HUDEP-2 (cell line): ENCODE results near the gene GGTLC1.
"Not testable (repeated sequence)": the region's sequence is repeated elsewhere in the genome, so short reads cannot be mapped to it uniquely, and the experiment has no call there.

Experiments
- DNase-seq, 76 experiments: peaks; one replicate each; lab custom pipeline; 2025; ENCODE audit not compliant: unreplicated experiment in 76 of 76; lab: John Stamatoyannopoulos, UW

The GGTLC1 gene

DNA sequence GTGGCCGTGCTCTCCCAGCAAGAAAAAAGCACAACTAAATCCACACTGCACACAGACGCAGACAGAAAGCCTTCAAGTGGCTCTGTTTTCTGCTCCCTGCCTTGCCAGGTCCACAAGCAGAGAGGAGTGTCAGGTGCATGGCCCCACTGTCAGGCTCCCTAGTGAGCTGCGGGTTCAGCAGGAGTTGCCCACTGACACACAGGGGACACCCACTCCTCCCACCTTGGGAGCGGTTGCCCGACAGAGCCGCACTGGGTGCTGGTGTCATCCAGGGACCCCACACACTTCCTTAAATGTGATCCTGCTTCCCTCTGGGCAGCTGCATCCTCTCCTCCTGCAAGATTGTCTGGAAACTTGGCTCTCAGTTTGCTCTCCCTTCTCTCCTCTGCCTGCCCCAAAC lies 6.7 kb upstream of the GGTLC1 start:
- not testable (repeated sequence) for DNase-seq

- DNase-seq: not testable (repeated sequence)
Observed at GRCh38 chr20:23994001-23994633, 5.5 kb upstream of the GGTLC1 start.

DNA sequence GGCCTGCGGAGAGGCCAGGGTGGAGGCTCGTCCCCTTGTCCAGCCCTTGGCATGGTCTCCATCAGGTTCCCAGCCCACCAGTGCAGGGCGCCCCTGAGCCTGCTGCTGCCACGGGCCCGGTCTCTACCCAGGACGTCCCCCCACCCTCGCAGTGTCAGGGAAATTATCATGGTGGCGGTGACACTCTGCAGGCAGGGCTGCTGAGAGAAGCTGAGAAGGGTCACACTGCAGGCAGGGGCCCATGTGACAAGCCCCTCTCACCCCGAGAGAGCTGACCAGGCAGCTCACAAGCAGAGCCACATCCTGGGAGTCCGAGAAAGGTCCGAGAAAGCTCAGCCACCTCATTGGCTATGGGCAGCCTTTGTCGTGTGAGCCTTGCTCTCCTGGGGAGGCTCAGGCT lies 4.9 kb upstream of the GGTLC1 start:
- not testable (repeated sequence) for DNase-seq

DNA sequence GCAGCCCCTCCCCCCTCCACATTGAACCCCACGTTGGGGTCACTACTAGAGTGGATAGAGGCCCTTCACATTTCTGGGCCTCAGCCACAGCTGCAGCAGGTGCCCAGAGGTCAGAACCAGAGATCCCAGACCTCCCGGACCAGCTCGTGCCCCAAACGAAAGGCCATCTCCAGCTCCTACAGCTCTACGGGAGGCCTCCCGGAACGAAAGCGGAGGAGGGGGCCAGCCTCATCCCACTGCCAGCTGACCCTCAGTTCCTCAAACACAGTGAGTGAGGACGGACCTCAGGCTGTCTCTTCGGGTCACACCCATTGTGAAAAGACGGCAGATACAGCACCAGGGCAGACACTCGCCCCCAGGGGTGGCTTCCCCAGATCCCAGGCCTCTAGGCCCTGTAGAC lies 1.7 kb upstream of the GGTLC1 start:
- not testable (repeated sequence) for DNase-seq

DNA sequence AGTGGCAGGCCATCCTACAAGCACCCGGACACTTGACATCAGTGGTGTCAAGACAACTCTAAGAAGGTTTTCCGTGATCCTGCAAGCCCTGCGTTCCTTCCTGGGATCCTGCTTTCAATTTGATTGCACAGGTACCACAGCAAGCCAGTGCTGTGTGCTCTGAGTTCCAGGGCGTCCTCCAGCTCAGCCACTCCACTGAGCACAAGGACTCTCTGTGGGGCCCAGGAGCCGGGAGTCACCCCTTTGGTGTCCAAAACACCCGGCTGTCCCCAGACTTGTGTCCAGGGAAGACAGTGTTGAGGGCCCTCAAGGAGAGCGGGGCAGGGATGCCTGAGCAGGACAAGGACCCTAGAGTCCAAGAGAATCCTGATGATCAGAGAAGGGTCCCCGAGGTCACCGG lies 387 bp upstream of the GGTLC1 start:
- DNase-seq: not testable (repeated sequence)

DNA sequence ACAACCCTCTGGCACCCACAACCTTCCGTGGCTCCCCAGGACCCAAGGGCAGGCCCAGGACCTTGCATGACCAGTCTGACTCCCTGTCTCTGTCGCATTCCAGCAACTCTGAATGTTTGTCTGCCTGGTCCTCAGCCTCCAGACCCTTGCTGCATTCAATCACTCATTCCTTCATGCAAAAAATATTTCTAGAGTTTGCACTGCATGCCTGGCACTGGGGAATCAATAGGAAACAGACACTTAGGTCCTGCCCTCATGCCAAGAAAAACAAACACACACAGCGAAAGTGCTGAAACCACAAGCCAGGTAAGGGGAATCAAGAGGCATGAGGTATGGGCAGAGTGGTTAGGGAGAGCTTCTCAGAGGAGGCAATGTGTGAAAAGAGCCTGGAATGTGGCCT lies 1.9 kb downstream of the GGTLC1 start:
- DNase-seq: not testable (repeated sequence)

GRCh38 chr20:23986310-23986709 lies 2.3 kb downstream of the GGTLC1 start:
- not testable (repeated sequence) for DNase-seq

DNA sequence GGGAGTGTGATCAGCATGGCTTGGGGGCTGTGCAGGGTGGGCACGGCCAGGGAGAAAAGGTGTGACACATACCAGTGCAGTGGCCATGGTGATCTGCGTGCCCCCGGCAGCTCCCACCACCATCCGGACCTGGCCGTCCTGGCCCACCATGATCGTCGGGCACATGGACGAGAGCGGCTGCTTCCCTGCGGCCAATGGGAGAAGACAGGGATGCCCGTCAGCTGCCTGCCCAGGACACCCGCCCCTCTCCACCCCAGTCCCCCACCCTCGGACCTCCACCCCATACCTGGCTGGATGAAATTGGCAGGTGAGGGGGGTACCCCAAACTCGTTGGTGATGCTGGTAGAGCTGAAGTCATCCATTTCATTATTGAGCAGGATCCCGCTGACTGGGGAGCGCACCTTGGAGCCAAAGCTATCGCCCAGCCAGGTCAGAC lies 2.8 kb downstream of the GGTLC1 start:
- not testable (repeated sequence) for DNase-seq

DNA sequence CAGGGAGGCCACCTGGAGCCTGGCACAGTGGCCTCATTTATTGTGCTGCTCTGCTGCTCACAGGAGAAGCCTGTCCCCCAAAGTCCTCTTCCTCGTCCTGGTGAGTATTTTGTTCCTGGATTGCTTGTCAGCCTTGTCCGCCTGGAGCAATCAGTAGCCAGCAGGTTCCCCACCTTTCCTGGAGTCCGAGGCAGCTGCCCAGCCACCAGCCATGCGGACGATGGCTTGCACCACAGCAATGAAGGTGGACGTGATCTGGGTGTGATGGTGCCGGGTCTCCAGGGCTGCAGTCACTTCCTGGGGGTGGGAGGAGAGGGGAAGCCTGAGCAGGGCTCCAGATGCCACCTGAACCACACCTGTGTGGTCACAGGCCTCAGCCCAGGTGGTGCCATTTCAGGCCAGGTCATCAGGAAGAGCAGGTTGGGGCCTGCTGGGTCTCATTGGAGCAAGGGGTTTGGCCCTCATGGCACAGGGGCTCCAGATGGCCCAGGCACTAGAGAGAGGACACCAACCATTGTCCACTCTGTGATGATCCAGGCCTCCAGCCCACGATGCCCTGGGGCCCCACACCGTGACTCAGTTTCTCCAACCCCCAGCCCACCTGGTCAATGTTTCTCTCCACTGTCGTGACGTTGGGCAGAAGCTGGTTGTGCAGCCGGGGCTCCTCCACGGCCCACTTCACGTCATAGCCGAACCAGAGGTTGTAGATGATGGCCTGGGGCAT lies 3.4 kb downstream of the GGTLC1 start:
- not testable (repeated sequence) for DNase-seq

DNA sequence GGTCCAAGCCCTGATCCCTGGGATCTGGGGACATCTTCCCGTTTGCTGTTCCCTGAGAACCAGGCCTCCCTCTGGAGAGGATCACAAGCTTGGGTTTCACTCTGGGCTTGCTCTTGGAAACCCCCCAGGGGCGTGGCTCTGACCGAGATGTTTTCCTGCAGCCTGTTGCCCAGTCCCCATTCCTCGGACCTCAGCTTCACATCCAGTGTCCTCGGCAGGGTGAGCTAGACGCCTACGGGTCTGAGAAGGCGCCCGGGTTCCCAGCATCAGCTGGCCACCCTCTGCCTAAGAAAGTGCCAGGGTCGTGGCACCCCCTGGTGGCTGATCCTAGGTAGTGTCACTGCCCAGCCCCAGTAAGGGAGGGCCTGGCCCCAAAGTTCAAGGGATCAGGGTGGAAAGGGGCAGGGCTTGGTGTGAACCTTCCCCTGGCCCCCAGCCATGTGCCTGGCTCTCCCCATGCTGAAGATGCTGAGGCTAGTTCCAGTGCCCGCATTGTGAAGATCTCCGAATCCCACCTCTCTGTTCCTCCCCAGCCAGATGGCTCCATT lies 4.0 kb downstream of the GGTLC1 start:
- not testable (repeated sequence) for DNase-seq

DNA sequence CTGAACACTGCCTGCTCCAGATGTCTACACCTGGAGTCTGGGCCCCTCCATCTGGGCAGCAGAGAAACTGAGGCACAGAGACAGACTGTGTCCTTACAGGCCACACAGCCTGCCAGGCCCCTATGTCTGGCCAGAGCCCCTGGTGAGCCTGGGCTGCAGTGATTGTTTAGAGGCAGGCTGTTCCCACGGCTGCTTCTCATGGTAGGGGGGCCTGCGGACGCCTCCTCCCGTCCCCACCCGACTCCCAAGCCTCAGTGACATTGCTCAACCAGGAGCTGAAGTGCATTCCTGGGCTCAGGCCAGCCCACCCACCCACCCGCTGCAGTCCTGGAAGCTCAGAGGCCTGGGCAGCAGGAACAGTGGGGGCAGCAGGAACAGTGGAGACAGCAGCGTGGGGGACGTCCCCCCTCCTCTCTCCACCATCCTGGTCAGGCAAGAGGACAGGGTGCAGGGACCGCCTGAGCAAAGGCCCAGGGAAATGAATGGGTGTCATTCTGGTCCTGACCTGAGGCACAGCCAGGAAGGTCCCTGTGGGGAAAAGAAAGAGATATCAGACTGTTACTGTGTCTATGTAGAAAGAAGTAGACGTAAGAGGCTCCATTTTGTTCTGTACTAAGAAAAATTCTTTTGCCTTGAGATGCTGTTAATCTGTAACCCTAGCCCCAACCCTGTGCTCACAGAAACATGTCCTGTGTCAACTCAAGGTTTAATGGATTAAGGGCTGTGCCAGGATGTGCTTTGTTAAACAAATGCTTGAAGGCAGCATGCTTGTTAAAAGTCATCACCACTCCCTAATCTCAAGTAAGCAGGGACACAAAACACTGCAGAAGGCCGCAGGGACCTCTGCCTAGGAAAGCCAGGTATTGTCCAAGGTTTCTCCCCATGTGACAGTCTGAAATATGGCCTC lies 6.2 kb downstream of the GGTLC1 start:
- not testable (repeated sequence) for DNase-seq

DNA sequence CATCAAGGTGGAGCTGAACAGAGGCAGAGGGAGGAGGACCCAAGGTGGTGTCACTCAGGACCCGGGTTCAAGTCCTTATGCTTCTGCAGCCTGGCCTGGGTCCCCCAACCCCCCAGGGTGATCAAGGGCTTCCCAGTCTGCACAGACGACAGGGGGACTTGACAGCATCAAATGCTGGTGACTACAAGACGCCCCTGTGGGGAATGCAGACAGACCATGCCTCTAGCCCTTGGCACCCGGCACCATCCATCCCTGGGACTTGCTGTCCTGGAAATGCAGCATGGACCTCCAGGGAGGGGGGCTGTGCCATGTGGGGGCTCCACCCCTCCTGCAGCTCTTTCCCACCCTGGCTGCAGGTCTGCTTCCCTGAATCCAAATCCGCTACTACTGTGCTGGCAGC lies 7.1 kb downstream of the GGTLC1 start:
- DNase-seq: not testable (repeated sequence)

DNA sequence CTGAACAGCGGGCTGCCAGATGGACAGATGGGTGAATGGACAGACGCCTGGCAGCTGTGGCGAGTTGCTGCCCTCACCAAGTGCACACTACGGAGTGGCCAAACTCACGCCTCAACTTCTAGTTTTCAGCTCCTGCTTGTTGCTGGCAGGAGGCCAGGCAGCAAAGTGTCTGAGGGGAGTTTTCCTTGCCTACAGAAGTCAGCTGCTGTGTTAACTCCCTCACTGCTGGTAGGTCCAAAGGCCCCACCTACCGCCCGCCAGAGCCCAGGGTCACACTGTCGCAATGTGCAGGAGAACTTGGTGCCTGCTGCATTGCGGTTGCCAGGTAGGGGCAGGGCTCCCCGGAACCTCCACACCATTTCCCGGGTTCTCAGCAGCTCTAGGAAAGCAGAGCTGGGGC lies 7.6 kb downstream of the GGTLC1 start:
- not testable (repeated sequence) for DNase-seq

DNA sequence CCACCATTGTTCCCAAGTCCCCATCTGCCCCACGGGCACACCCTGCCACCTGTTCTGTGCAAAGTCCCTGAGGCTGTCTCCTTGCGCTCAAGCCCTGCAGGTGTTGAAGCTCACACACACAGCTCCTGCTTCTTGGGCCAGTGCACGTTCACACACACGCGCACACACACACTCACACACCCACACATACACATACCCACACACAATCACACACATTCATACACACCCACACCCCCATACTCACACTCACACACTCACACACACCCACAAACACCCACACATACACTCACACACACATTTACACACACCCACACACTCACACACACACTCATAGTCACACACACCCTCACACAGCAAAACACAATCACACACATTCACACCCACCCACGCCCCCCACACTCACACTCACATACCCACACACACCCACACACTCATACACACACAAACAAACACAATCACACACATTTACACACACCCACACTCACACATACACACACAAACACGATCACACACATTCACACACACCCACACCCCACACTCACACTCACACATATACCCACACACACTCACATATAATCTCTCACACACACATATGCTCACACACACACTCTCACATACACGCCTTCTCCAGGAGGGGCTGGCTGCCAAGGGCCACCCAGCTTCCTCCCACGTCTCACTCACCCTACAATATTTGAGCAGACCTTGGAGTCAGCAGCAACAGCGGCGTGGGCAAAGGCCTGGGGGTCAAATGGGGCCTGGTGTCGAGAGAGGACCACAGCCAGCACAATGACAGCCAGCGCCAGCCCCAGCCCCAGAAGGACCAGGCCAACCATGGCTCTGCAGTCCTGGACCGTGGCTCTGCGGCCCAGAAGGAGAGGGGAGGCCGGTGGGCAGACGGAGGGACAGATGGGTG lies 8.4 kb downstream of the GGTLC1 start:
- DNase-seq: not testable (repeated sequence)

GRCh38 chr20:23979380-23979779 lies 9.2 kb downstream of the GGTLC1 start:
- not testable (repeated sequence) for DNase-seq

DNA sequence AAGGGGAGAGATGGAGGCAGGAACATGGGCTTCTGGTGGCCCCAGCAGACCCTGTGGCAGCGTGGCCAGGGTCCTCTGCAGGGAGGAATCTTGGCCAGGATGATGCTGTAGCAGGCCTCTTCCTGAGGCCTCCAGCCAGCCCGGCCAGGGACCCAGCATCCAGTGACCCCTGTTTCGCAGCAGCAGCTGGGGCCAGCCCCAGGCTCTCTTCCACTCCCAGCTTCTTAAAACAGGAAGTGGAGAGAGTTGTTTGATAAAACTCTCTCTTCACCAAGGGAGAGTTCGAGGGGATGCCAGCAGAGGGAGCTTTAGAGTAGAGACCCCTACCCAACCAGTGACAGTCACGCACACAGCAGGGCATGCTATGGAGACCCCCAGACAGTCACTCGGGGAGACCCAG lies 10.1 kb downstream of the GGTLC1 start:
- not testable (repeated sequence) for DNase-seq

DNA sequence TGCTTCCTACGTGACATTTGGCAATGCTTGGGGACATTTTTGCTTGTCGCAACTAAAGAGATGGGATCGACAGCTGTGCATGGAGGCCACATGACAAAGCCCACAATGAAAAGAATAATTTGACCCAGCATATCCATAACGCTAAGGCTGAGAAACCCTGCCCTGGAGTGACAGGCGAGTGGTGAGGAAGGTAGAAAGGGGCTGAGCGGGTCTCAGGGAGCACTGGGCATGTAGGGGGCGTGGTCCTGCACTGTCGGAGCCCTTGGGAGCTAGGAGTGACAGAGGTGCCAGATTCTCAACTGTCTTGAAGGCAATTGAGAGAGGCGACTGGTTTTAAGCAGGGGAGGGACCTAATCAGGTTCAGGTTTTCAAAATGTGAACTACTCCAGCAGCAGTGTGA lies 13.6 kb downstream of the GGTLC1 start:
- DNase-seq: no peak

GRCh38 chr20:23971310-23971709 lies 17.3 kb downstream of the GGTLC1 start:
- no peak for DNase-seq

GRCh38 chr20:23970049-23970448 lies 18.5 kb downstream of the GGTLC1 start:
- DNase-seq: no peak

DNA sequence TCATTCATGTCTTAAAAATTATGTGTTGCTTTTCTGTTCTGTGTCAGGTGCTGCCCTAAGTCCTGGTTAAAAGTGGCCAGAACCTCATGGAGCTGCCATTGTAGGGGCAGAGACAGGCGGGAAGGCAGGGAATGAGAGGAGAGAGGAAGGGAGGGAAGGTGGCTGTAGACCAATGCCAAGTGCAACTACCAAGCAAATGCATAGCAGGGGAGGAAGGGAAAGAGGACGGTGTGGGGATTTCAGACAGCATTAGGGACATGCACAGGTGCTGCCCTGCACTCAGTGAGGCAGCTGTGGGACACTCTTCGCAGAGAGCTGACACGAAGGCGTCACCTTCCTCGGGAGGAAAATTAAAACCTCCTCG lies 21.0 kb downstream of the GGTLC1 start:
- DNase-seq: no peak
